HL-60 (cell line): Measurements from ENCODE around the gene TMSB15B.
"Not testable (repeated sequence)": the region's sequence is repeated elsewhere in the genome, so short reads cannot be mapped to it uniquely, and the experiment has no call there.

Source experiments
- DNase-seq, 2 experiments: peaks; one replicate each; pipeline ENCODE4 v3.0.0-alpha.2; 2010 to 2020; ENCODE audit warnings: low read depth in 1 of 2, low spot score in 1 of 2
- H3K27ac ChIP-seq: fragments of 250-450 bp; sonication (Bioruptor Pico); replicated peaks from 2 replicates; pipeline ENCODE4 v1.5.1; 2020; ENCODE audit warnings: mild to moderate bottlenecking, moderate library complexity
- H3K27me3 ChIP-seq: fragments of 250-450 bp; sonication (Bioruptor Pico); 2 replicates; pipeline ENCODE4 v1.5.1; 2021; ENCODE audit warnings: mild to moderate bottlenecking, moderate library complexity; ENCODE audit not compliant: insufficient read depth, poor library complexity, severe bottlenecking
- H3K4me3 ChIP-seq: replicated peaks from 2 replicates; pipeline ENCODE4 v1.5.1; 2011; ENCODE audit warnings: mild to moderate bottlenecking, control low read depth, low read length; ENCODE audit not compliant: insufficient read depth
- CTCF ChIP-seq: IDR thresholded peaks from one replicate; pipeline ENCODE4 v1.5.1; 2011; ENCODE audit warnings: low read length, control low read depth, inconsistent platforms; ENCODE audit not compliant: insufficient read depth
- GABPA ChIP-seq: IDR thresholded peaks from 2 replicates; pipeline ENCODE4 v1.6.1; 2012; ENCODE audit warnings: low read depth
- POLR2AphosphoS5 ChIP-seq: IDR thresholded peaks from 2 replicates; pipeline ENCODE4 v1.6.1; 2012; ENCODE audit warnings: low read depth
- SPI1 ChIP-seq: IDR thresholded peaks from 2 replicates; pipeline ENCODE4 v1.6.1; 2012; ENCODE audit warnings: low read depth, mild to moderate bottlenecking, borderline replicate concordance
- long read RNA-seq: library from polyadenylated mRNA; unstranded; transcript quantifications from one replicate; pipeline ENCODE4 v2.0.0, GENCODE V29; 2020
- TF ChIP-seq, protein P1 (sequence below): IDR thresholded peaks from 2 replicates; pipeline ENCODE4 v1.6.1; 2012; ENCODE audit warnings: low read depth; ENCODE audit not compliant: insufficient replicate concordance

TMSB15B gene
- long read RNA-seq, result 0 reads

DNA sequence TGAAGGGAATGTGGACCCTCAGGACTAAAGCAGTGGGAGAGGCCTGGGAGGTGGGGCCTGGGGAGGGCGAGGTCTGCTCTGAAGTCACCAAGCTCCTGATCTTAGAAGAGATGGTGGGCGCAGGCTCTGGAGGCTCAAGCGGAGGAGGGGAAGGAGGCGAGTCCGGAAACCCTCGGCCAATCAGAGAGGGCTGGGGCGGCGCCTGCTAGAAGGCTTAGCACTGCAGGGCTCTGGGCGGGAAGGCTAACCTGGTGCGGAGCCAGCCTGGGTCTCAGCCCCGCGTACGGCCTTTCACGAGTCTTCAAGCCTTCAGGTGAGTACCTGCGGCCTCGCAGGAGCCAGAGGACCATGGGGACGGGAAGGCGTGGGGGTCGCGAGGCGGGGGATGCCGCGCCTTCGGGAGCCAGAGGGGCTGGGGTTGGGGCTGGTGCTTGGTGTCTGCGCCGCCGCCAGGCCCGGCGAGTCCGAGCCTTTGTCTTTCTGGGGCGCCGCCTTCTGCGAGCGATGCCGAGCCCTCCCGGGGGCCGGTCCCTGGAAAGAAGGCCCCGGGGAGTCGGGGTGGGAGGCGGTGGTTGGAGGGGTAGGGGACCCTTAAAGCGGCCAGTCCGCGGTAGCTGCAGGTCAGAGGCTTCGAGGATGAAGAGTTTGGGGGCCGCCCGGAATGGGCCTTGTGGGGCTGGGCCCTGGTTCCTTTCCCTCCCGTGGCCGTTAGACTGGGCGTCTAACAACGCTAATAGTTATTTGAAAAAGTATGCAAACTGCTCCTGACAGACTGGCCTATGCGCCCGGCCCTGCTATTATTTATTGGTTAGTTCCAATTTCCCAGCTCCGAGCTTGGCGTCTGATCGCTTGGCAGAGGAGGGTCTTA lies at the start of gene TMSB15B:
Gene TMSB15B, plus strand, starts transcription at position 217 of the 868 bp plus-strand sequence.
- not testable (repeated sequence) for DNase-seq, H3K27ac ChIP-seq, H3K4me3 ChIP-seq, H3K27me3 ChIP-seq

GRCh38 chrX:103913356-103914020 lies 48.9 kb upstream of the TMSB15B start:
- Histone ChIP-seq H3K27ac (no peak overlapping the region), H3K27me3 (no peaks in the 10 kb centered on the region), H3K4me3 (no peak overlapping the region)
- TF ChIP-seq CTCF (no peak), POLR2AphosphoS5 (no peak), GABPA (no peak), SPI1 (no peak)
- TF ChIP-seq, protein P1, sequence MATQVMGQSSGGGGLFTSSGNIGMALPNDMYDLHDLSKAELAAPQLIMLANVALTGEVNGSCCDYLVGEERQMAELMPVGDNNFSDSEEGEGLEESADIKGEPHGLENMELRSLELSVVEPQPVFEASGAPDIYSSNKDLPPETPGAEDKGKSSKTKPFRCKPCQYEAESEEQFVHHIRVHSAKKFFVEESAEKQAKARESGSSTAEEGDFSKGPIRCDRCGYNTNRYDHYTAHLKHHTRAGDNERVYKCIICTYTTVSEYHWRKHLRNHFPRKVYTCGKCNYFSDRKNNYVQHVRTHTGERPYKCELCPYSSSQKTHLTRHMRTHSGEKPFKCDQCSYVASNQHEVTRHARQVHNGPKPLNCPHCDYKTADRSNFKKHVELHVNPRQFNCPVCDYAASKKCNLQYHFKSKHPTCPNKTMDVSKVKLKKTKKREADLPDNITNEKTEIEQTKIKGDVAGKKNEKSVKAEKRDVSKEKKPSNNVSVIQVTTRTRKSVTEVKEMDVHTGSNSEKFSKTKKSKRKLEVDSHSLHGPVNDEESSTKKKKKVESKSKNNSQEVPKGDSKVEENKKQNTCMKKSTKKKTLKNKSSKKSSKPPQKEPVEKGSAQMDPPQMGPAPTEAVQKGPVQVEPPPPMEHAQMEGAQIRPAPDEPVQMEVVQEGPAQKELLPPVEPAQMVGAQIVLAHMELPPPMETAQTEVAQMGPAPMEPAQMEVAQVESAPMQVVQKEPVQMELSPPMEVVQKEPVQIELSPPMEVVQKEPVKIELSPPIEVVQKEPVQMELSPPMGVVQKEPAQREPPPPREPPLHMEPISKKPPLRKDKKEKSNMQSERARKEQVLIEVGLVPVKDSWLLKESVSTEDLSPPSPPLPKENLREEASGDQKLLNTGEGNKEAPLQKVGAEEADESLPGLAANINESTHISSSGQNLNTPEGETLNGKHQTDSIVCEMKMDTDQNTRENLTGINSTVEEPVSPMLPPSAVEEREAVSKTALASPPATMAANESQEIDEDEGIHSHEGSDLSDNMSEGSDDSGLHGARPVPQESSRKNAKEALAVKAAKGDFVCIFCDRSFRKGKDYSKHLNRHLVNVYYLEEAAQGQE, result no peak
- DNase-seq, result no peak

DNA sequence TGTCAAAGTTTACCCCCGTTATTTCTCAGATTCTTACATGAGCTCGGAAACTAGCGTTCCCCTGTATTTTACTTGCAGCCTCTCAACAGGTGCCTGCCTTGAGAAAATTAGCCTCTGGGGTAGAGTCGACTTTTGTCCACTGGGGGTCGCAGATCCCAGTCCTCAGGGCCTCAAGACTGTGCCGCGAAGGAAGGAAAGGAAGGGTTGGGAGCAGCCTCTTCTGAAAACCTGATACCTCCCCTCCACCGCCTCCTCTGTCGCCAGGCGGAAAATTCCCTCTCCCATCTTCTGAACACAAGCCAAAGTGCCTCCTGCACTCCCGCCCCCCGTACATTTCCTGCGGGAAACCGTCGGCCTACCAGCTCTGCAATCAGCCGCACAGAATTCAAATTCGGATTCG lies 44.4 kb upstream of the TMSB15B start:
- no peak overlapping the region for H3K4me3 ChIP-seq
- DNase-seq, result no peak

DNA sequence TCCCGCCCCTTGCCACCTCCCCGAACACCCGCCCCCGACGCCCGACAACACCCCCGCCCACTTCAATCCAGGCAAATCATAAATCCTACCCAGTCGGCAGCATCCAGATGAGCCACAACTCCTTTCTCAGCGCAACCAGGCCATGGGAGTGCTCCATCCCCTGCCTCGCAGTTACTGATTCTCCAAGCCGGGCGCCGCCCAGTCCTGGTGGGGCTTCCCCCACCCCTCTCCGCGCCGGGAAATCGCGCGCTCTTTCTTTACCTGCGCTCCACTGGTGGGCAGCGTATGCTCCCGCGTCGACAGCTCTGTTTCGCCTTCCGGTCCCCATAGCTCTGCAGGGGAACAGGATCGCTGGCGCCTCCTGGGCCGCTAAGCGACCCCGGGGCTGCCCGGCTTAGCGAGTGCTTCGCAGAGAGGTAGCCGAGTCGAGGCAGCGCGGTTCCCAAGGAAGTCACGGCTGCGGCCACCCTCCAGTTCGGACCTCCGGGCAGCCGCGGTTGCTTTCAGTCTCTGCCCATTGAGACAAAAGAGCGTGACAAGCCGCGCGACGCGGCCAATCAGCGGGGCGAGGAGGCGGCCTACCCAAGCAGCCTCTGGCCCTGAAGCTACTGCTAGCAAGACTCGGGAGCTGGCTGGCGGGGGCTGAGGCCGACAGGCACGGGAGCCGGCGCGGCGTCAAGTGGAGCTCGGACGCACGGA lies 43.7 kb upstream of the TMSB15B start:
- DNase-seq, result no peak
- H3K27ac ChIP-seq, result no peak overlapping the region
- TF ChIP-seq, protein P1, result no peak
- TF ChIP-seq POLR2AphosphoS5 (no peak), SPI1 (no peak), GABPA (no peak), CTCF (no peak)
- H3K4me3 ChIP-seq, result peak overlapping the region; percentile 28
- peaks cover 9% of the 10 kb centered on the region for H3K27me3 ChIP-seq

More for the DNA sequence above, 44.4 kb upstream of the TMSB15B start:
- Histone ChIP-seq H3K27ac (no peak overlapping the region), H3K27me3 (peaks cover 9% of the 10 kb centered on the region)
- TF ChIP-seq CTCF, result peak; percentile 5
- TF ChIP-seq POLR2AphosphoS5, result no peak
